Loucy (cell line): ENCODE measurements around the gene ATAD3B.

Experiments used
- H2AFZ ChIP-seq: fragments of 200-600 bp; sonication (generic); 2 replicates; pipeline ENCODE4 v1.6.0; 2016; ENCODE audit warnings: antibody characterized with exemption, mild to moderate bottlenecking, low read length, moderate library complexity
- H3F3A ChIP-seq: fragments of 200-600 bp; 2 replicates; pipeline ENCODE4 v1.6.0; 2016; ENCODE audit warnings: antibody characterized with exemption, low read depth, mild to moderate bottlenecking
- H3K27me3 ChIP-seq: fragments of 200-600 bp; sonication (generic); 2 replicates; pipeline ENCODE4 v1.6.1; 2014; ENCODE audit warnings: low read length, mild to moderate bottlenecking; ENCODE audit not compliant: insufficient read depth, poor library complexity, severe bottlenecking
- H3K36me3 ChIP-seq: fragments of 200-600 bp; sonication (generic); 2 replicates; pipeline ENCODE4 v1.6.1; 2016; ENCODE audit warnings: low read length; ENCODE audit not compliant: insufficient read depth
- H3K4me1 ChIP-seq: fragments of 200-600 bp; sonication (generic); 2 replicates; pipeline ENCODE4 v1.5.1; 2014; ENCODE audit warnings: low read length, mild to moderate bottlenecking; ENCODE audit not compliant: insufficient read depth, poor library complexity, severe bottlenecking
- H3K4me2 ChIP-seq: fragments of 200-600 bp; sonication (generic); 2 replicates; pipeline ENCODE4 v1.6.0; 2014; ENCODE audit warnings: antibody characterized with exemption, low read length, low read depth, mild to moderate bottlenecking; ENCODE audit not compliant: poor library complexity, severe bottlenecking
- H3K4me3 ChIP-seq: fragments of 200-600 bp; sonication (generic); 2 replicates; pipeline ENCODE4 v1.5.1; 2014; ENCODE audit warnings: low read length, mild to moderate bottlenecking, mixed read lengths; ENCODE audit not compliant: poor library complexity, severe bottlenecking
- H3K79me2 ChIP-seq: fragments of 200-600 bp; sonication (generic); 2 replicates; pipeline ENCODE4 v1.6.1; 2014; ENCODE audit warnings: low read length; ENCODE audit not compliant: insufficient read depth
- H3K9ac ChIP-seq: fragments of 200-600 bp; sonication (generic); 2 replicates; pipeline ENCODE4 v1.6.0; 2014; ENCODE audit warnings: mild to moderate bottlenecking, low read depth, low read length, moderate library complexity; ENCODE audit not compliant: poor library complexity, severe bottlenecking
- H3K9me2 ChIP-seq: fragments of 200-600 bp; sonication (generic); replicated peaks from 2 replicates; pipeline ENCODE4 v1.6.1; 2016; ENCODE audit warnings: low read depth, low read length, mixed read lengths
- H3K9me3 ChIP-seq: fragments of 200-600 bp; sonication (generic); 2 replicates; pipeline ENCODE4 v1.6.1; 2014; ENCODE audit warnings: mild to moderate bottlenecking, antibody characterized with exemption, low read length, low read depth; ENCODE audit not compliant: insufficient read depth
- H4K20me1 ChIP-seq: fragments of 200-600 bp; sonication (generic); 2 replicates; pipeline ENCODE4 v1.6.0; 2014; ENCODE audit warnings: antibody characterized with exemption, low read length, mild to moderate bottlenecking; ENCODE audit not compliant: insufficient read depth, poor library complexity, severe bottlenecking
- CTCF ChIP-seq: fragments of 200-600 bp; sonication (generic); conservative IDR thresholded peaks from 2 replicates; pipeline ENCODE4 v1.5.1; 2014; ENCODE audit warnings: mild to moderate bottlenecking, antibody characterized with exemption, low read length
- EZH2phosphoT487 ChIP-seq: fragments of 200-600 bp; IDR thresholded peaks from 2 replicates; pipeline ENCODE4 v1.6.1; 2018; ENCODE audit warnings: antibody characterized with exemption, mild to moderate bottlenecking, moderate library complexity, borderline replicate concordance

The ATAD3B gene

GRCh38 chr1:1535201-1536018 is 63.8 kb downstream of the ATAD3B start:
- Histone ChIP-seq H2AFZ (no peak overlapping the region), H3K9me2 (no peaks in the 10 kb centered on the region), H3K36me3 (no peaks in the 10 kb centered on the region), H4K20me1 (no peaks in the 10 kb centered on the region), H3K27me3 (no peaks in the 10 kb centered on the region), H3K4me1 (no peaks in the 10 kb centered on the region), H3F3A (no peaks in the 10 kb centered on the region), H3K9me3 (no peaks in the 10 kb centered on the region), H3K4me3 (no peak overlapping the region), H3K4me2 (no peak overlapping the region), H3K9ac (no peak overlapping the region), H3K79me2 (no peaks in the 10 kb centered on the region)
- no peak for TF ChIP-seq EZH2phosphoT487
- no peak for TF ChIP-seq CTCF

GRCh38 chr1:1536019-1536937 is 64.7 kb downstream of the ATAD3B start:
- Histone ChIP-seq H3F3A (no peaks in the 10 kb centered on the region), H3K4me1 (no peaks in the 10 kb centered on the region), H3K9me3 (no peaks in the 10 kb centered on the region), H3K36me3 (no peaks in the 10 kb centered on the region), H3K4me2 (no peak overlapping the region), H3K79me2 (no peaks in the 10 kb centered on the region), H3K9ac (no peak overlapping the region), H3K9me2 (no peaks in the 10 kb centered on the region), H3K4me3 (no peak overlapping the region), H4K20me1 (no peaks in the 10 kb centered on the region), H2AFZ (no peak overlapping the region), H3K27me3 (no peaks in the 10 kb centered on the region)
- TF ChIP-seq EZH2phosphoT487 (no peak), CTCF (no peak)

- Histone ChIP-seq H2AFZ (no peak overlapping the region), H3K9ac (no peak overlapping the region), H4K20me1 (no peaks in the 10 kb centered on the region), H3K27me3 (no peaks in the 10 kb centered on the region), H3K79me2 (no peaks in the 10 kb centered on the region), H3K4me3 (no peak overlapping the region), H3K36me3 (no peaks in the 10 kb centered on the region), H3K9me2 (no peaks in the 10 kb centered on the region), H3K9me3 (no peaks in the 10 kb centered on the region), H3F3A (no peaks in the 10 kb centered on the region), H3K4me2 (no peak overlapping the region), H3K4me1 (no peaks in the 10 kb centered on the region)
- TF ChIP-seq CTCF (no peak), EZH2phosphoT487 (no peak)
Measured at GRCh38 chr1:1536938-1537546, 65.5 kb downstream of the ATAD3B start.
